HCEC 1CT (cell line): ENCODE measurements around the gene ZNF646.
"Not testable (repeated sequence)": the region's sequence is repeated elsewhere in the genome, so short reads cannot be mapped to it uniquely, and the experiment has no call there.

Source experiments
- DNase-seq: peaks from one replicate; pipeline ENCODE4 v3.0.0-alpha.2; 2017

The ZNF646 gene

DNA sequence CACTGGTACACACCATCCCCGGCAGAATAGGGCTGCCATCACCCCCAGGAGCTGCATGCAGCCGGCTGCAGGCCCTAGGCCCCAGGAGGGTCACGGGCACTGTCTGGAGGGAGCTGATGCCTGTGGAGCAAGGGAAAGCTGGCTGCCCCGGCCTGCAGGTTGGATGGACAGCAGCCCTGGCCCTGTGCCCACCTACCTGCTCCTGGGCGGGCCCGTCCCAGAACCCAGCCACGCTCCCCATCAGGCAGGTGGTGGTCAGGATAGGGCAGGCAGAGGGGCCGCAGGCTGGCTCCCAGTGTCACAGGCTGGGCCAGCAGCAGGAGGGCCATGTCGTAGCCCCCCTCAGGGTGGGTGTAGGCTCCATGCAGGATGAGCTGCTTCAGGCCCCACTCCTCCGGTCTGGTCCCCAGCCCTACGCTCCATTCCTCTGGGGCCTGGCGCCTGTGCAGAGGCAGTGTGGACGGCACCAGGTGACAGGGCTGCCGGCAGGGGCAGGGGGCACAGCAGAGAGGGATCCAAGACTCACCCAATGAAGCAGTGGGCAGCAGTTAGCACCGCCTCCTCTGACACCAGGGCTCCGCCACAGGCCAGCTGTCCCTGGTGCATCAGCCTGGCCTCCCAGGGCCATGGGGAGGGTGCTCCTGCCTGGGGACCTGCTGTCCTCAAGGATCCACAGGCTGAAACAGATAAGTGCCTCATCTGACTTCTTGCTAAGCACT is 10.5 kb downstream of the ZNF646 start:
- DNase-seq, result no peak

DNA sequence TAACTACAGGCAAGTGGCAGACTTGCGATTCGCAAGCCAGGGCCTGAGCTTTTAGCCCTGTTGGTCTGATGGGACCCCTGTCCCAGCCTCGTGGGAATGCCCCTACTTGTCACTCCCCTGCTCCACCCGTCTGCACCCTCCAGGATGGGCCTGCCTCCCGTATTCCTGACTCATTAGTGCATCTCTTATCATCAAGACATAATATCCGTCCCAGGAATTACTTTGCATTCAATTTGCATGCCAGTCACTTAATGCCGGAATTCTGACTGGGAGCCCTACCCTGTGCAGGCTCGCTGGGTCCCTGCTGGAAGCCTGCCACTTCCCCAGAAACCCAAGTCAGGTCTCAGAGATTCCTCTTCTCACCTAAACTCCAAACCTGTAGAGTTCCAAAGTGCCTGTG is 11.2 kb downstream of the ZNF646 start:
- DNase-seq, result no peak

DNA sequence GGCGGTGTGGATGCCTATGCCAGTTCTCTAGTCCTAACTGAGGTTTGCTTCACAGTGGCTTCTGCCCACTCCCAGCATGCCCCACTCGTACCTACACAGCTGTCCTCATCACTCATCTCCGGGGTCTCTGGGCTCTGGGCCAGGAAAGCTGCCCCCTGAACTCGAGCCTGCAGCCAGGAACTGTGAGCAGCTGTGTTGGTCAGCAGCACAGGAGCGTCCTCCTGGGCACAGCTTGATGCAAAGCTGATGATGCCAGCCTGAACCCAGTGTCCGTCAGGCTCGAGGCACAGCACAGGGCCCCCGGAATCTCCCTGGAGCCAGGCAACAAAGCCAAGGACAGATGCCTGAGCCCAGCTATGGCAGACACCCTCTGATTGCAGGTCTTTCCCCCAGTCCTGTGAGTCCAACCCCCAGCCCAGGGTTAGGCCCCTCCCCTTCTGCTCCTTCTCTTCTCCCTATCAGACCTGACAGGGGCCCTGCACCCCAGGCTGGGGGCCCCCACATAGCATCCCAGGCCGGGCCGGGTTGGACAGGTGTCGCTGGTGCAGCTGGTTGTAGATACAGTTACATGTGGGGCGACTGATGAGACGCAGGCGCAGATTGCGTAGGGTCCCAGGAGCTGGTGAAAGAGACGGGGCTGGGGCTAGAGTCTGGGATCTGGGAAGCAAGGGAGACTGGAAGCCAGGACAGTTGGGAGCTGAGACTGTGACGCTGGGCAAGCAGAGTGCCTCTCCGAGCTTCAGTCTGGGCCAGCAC is 11.8 kb downstream of the ZNF646 start:
- DNase-seq, result no peak

DNA sequence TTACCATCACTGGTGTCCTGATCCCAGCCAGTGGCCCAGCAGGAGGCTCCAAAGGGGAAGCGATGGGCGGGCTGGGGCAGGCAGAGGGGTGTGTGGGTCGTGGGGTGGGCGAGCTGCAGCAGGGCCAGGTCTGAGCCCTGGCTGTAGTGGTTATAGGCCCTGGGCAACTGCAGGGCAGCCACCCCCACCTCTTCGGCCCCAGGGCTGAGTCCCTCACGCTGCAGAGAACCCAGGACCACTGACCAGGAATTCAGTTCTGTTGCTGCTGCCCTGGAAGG is 12.3 kb downstream of the ZNF646 start:
- DNase-seq, result no peak

DNA sequence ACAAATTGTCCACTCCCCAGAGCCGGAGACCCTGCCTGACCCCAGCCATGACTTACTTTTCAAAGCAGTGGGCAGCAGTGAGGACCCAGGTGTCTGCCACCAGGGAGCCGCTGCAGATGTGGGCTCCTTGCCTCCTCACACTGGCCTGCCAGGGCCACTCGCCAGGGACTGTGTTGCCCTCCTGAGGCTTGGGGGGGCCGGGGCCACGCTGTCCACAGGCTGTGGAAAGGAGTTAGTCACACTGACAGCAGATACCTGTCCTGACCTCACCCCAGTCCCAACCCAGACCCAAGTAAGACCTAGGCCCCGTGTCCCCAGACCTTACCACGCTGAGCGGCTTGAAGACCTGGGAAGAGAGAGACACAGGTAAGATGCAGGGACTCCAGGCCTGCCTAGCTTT is 13.3 kb downstream of the ZNF646 start:
- DNase-seq, result no peak

DNA sequence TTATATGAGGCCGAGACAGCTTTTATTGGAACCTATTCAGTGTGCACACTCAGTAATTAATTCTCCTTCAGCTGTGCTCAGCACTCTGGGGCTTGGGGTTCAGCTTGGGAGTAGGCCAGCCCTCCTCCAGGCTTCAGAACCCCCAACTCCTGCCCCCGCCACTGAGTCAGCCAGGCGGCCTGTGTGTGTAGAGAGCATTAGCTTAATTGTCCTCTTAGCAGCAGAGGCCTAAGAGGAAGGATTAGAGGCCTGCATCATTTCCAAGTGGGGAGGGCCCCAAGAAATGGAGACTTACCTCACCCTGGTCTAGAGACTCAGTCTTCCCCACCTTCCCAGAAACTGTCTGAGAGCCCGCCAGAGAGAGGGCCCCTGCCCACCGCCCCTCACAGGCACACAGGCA is 13.7 kb downstream of the ZNF646 start:
- no peak for DNase-seq

DNA sequence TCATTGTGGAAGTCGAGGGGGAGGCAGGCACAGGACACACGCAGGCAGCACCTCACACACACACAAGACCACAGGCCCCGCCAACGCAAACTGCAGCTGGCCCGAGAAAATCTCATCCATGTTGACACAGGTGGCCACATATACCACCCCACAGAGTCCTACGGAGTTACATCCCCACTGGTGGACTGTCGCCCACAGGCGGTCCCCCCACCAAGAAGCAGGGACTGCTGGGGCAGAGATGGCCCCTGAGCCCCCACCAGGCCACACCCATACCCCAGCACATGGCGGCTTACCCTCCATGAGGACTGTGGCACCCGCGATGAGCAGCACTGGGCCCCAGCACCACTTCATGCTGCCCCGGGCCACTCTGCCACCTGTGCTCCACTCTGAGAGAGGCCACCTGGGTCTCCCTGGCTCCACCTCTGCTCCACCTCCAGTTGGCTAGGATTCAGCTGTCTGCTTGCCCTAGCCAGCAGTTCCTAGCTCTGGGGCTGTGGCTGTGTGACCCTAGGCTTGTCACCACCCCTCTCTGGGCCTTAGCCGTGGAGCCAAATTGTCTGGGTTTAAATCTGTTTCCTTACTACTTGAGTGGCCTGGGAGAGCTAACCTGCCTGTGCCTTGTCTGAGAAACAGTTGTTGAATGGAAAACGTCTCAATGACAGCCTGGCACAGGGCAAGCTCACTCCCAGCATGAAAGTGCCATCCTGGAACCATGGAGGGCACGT is 14.4 kb downstream of the ZNF646 start, which contains the start of gene PRSS53:
TSS of gene PRSS53 (minus strand) at position 485 of the 725 bp plus-strand sequence. CDS start at position 351, 134 bp downstream.
- no peak for DNase-seq

DNA sequence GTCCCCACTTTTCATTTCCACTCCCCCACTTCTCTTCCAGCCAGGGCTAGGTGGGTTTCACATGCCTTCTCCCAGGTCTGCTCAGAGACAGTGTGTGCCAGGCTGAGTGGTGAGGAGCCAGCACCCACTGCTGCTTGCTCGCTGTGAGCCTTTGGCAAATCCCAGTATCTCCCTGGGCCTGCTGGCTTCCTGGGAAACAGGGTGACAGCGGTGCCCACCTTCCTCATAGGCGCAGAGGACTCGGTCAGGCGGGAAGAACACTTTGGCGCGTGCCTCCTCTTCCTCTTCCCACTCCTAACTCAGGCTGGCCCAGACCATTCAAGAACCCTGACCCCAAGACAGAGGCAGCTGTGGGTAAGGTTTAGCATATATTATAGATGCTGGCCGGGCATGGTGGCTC is 15.0 kb downstream of the ZNF646 start:
- DNase-seq, result no peak

DNA sequence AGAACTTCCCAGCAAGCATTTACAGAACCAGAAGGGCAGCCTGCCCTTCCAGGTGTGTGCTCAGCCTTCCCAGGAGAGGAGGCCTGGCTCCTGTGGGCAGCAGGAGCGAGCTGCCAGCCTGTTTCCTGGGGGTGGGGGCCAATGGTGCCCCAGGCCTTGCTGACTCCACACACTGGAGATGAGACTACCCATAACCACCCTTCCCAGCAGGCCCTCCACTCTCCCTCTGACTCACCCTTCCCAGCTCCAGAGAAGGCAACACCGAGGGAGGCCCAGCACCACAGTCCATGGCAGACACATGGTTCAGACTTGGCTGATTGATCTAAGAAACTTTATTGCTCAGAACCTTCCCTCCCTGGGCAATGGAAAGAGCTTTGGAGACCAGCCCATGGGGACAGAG is 16.3 kb downstream of the ZNF646 start:
- DNase-seq, result no peak

DNA sequence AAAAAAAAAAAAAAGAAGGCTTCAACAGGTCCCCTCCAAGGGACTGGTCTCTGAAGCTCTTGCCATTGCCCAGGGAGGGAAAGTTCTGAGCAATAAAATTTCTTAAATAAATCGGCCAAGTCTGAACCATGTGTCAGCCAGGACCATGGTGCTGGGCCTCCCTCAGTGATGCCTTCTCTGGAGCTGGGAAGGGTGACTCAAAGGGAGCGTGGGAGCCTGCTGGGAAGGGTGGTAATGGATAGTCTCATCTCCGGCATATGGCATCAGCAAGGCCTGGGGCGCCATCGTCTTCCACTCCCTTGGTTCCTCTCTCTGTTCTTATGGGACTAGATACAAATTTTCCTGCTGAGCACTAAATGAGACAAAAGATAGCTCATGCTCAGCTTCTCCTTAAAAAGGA is 18.1 kb downstream of the ZNF646 start:
- no peak for DNase-seq

DNA sequence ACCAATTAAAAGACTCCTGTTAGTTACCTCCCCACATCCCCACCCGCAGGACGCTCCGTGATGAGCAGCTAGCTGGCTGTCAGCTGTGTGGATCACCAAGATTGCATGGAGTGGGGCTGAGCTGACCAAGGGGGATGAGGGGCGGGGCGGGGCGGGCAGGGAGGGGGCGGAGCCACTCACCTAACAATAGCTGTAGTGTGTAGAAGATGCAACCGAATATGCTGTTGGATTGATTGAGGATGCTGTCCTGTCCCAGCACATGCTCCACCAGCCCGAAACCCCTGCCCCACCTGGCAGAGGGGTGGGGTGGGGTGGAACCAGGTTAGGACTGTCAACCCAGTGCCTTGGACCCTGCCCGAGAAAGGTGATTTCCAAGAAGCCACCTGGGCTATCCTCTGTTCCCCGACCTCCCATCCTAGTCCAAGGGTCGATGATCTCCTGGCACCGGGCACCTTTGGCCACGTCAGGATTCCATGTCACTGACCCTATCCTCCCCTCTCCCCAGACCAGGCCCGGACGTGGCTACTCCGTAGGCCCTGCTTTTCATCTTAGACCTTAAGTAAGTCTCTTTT is 19.0 kb downstream of the ZNF646 start:
- peak; percentile 41 for DNase-seq

DNA sequence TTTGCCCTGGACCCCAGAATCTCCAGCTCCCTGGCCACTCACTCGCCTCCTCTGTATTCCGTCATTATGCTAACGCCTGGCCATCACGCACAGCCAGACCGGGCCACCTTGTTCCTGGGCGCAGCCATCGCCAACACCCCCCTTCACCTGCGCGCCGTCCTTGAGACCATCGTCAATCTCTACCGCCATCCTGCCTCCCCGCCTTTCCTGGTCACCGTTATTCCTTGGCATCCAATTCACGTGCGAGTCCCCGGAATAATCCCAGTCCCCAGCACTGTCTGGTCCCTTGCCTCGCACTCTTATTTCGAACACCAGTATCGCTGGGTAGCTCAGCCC is 19.8 kb downstream of the ZNF646 start:
- DNase-seq, result no peak

DNA sequence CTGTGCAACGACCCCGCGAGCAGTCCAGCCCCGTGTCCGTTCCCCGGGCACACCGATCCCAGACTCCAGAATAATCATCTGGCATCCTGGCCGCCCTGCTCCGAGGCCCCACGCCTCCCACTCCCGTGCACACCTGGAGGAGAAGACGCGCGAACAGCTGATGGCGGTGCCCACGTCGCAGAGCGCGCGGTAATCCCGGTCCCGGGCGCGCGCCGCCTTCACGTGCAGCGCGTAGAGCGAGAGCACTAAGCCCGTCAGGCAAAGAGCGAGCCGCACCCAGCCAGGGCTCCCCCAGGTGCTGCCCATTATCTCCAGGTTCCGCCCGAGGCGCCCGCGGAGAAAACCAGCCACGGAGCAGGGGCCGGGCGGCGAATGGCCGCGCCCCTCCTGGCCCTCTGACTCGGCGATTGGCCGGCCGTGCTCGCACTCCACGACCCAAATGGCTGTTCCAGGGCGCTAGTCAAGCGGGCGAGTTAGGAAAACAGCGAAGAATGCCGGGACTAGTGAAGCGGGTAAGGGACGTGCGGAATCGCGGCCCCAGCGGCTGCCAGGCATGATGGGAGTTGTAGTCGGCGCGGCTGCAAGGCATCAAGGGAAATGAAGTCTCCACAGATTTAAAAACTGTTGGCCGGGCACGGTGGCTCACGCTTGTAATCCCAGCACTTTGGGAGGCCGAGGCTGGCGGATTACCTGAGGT is 20.4 kb downstream of the ZNF646 start, which contains the start of gene VKORC1:
TSS of gene VKORC1 (minus strand) at position 374 of the 697 bp plus-strand sequence. CDS start at position 306, 68 bp downstream.
- peak; percentile 99 for DNase-seq

DNA sequence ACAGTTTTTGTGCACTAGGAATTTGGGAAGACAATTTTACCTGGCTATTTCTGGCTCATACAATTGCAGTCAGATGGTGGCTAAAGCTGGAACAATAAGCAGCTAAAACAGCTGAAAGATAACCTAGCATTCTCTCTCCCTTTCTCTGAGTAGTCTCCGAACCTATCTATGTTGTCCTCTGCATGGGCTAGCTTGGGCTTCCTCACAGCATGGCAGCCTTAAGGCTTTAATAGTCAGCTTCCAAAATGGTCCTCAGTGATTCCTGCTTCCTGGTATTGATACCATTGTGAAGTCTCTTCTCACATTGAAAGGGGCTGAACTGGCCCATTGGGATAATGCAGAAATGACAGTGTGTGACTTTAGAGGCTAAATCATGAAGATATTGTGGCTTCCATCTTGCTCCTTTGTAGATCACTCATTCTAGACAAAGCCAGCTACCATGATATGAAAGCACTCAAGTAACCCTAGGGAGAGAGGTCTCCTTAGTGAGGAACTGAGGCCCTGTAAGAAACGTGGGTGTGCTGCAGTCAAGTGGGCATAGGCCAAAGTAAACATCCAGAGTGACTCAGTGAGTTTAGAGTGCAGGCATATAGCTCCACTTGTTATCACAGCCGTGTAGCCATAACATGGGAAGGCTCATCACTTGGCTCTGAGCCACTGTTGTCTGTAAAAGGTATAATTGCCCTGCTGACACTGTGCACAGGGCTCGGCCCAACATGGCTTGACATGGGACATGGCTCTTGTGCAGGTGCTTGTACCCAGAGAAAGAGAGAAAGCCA is 25.8 kb downstream of the ZNF646 start:
- DNase-seq, result peak; percentile 59

DNA sequence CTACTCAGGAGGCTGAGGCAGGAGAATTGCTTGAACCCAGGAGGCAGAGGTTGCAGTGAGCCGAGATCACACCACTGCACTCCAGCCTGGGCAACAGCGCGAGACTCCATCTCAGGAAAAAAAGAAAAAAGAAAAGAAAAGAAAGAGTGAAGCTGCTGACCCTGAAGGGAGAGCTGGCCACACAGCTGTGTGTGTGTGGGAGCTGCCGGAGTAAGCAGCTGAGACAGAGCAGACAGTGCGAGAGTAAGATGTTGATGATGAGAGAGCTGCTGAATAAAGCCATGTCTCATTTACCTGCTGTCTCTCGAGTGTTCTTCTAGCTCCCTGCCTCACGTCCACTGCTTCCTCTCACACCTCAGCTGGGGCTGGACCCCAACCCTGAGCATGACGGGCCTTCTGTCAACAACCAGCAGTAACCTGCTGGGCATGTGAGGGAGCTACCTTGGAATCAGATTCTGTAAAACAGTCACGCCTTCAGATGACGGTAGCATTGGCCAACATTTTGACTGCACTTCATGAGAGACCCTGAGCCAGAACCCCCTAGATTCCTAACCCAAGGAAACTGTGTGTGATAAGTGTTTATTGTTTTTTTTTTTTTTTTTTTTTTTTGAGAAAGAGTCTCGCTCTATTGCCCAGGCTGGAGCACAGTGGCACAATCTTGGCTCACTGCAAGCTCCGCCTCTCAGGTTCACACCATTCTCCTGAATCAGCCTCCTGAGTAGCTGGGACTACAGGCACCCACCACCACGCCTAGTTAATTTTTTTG is 26.8 kb downstream of the ZNF646 start:
- not testable (repeated sequence) for DNase-seq

DNA sequence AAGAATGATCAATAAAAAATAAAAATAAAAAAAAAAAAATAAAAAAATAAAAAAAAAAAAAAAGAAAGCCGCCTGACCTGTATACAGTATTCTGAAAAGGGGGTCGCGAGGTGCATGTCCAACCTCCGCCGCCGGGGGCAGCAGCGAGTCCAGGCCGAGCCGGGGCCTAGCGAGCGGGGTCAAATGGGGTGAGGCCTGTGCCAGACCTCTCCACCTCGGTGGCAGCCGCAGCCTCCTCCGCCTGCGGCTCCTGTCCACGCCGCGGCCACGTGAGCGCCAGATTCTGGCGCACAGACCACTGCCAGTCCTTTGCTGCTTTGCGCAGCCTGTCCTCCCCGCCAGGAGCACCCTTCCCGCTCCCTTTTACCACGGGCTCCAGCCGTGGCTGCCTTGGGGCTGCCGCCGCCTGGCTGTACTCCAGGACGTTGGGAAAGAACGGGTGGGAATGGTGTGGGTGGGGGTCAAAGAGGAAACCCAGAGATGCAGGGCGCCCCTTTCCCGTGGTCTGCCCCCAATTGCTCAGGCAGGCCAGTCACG is 31.5 kb downstream of the ZNF646 start:
- DNase-seq, result peak; percentile 59

DNA sequence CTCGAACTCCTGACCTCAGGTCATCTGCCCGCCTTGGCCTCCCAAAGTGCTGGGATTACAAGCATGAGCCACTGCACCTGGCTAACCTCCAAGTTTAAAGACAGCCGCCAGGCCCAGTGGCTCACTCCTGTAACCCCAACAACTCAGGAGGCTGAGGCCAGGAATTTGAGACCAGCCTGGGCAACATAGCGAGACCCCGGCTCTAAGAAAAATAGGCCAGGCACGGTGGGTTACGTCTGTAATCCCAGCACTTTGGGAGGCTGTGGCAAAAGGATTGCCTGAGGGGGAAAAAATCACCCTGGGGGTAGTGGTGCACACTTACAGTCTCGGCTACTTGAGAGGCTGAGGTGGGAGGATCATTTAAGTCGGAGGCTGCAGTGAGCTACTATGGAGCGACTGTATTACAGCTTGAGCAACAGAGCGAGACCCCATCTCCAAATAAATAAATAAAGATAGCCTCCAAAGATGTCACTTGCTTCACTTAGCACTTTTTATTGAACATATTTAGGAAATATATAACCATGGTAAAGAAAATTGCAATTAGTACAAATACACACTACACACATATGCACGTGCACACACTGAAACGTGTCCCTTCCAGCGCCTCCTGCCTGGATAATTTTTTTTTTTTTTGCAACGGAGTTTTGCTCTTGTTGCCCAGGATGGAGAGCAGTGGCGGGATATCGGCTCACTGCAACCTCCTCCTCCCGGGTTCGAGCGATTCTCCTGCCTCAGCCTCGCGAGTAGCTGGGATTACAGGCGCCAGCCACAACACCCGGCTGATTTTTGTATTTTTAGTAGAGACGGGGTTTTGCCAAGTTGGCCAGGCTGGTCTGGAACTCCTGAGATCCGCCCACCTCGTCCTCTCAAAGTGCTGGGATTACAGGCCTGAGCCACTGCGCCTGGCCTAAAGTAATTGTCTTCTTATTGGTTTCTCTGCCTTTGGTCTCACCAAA is 32.6 kb downstream of the ZNF646 start:
- DNase-seq, result no peak

DNA sequence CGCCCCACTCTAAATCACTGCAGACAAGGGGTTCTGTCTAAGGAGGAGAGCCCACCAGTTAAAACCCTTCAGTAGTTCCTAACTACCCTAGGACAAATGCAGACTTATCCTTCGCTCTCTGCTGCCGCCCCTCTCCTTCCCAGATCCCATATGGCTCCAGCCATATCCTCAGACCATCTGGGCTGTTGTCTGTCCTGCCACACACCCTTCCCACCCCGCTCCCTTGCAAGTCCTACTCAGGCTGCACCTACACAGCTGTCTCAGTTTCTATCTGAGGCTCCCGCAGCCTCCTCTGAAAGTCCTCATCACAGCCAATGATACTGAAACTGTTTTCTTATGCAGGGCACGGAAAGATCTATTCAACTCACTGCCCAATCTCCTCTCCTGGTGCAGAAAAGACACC is 33.2 kb downstream of the ZNF646 start:
- DNase-seq, result no peak

DNA sequence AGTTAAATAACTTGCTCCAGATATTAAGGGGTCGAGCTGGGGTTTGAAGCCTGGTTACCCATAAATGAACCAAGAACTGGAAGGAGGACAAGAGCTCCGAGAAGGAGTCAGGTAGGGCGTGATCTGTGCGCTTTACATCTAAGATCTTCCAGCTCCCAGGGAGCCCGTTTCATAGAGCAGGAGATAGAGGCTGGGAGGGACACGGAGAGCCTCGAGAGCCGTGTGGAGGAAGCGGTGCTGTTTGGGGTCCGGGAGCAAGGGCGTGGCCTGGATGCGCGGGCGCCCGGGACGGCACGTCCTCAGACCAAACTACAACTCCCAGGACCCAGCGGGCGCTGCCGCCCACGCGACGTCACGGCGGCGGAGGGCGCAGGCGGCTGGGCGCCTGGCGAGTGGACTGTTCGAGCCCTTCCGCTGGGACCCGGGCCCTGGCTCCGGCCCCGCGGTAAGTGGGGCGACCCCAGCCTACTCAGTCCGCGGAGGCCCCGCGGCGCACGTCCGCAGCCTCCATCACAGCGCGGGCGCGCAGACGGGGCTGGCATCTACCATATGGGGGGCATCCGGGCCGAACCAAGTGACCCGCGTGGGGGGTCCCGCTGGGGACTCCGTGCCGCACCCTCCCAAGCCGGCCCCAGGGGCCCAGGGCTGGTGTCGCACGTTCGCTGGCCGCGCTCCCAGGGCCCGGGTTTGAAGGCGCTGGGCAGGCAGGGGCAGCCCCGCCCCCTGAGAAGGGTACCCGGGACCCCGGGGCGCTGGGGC is 34.0 kb downstream of the ZNF646 start, which contains the start of gene BCKDK:
TSS of gene BCKDK (plus strand) at position 352 of the 759 bp plus-strand sequence. CDS start 838 bp downstream, outside the sequence.
- peak; percentile 77 for DNase-seq
